GM12878 (cell line): ENCODE results near the gene DIS3L. TPM values are rescaled to one million over a fixed set of nuclear protein-coding genes. Genes with fewer than 3 reads are reported as not detected.

Experiments
- ATAC-seq: fragments of 200-7000 bp; cut with Tn5 transposase; 3 replicates; pipeline ENCODE4 v1.9.1; 2020; ENCODE audit warnings: mild to moderate bottlenecking, moderate library complexity
- BruUV-seq: library from RNA; stranded (reverse); fragments of 400-500 nt; replicated peaks from 2 replicates; lab custom pipeline; 2021; lab: Mats Ljungman, UMichigan
- CTCF ChIA-PET: fragments of 300-600 bp; sonication (Branson Sonifier 250); formaldehyde crosslinking; extraction: SDS; loops from one replicate; lab custom pipeline; 2021; ENCODE audit warnings: inconsistent platforms; lab: Yijun Ruan, JAX
- POLR2A ChIA-PET: fragments of 350-600 bp; formaldehyde crosslinking; extraction: SDS; loops from one replicate; lab custom pipeline; 2021; ENCODE audit warnings: inconsistent platforms; lab: Charles Lee
- RAD21 ChIA-PET: fragments of 300-600 bp; sonication (Branson Sonifier 250); formaldehyde crosslinking; loops from one replicate; lab custom pipeline; 2023; ENCODE audit warnings: antibody characterized with exemption; ENCODE audit not compliant: unreplicated experiment; lab: Charles Lee
- SMC1A ChIA-PET: fragments of 300-600 bp; sonication (Branson Sonifier 250); formaldehyde crosslinking; loops from one replicate; lab custom pipeline; 2023; ENCODE audit not compliant: unreplicated experiment, uncharacterized antibody; lab: Charles Lee
- DNase-seq: peaks from one replicate; pipeline ENCODE4 v3.0.0-alpha.2; 2011; ENCODE audit warnings: low read depth, low spot score
- FAIRE-seq: peaks from 3 replicates; lab custom pipeline; 2011; peaks lifted over from hg19 to GRCh38; lab: Jason Lieb, UNC
- H2AFZ ChIP-seq: 2 replicates; pipeline ENCODE4 v1.6.0; 2011; ENCODE audit warnings: low read depth, low read length, control low read depth; ENCODE audit not compliant: control insufficient read depth
- H3K27ac ChIP-seq: 2 replicates; pipeline ENCODE4 v1.5.1; 2011; ENCODE audit warnings: control low read depth; ENCODE audit not compliant: control insufficient read depth, insufficient read depth
- H3K27me3 ChIP-seq, 2 experiments: replicated peaks in 1 of 2; 2 replicates each; pipeline versions ENCODE4 v1.6.0 to v1.6.1; 2011; ENCODE audit warnings: low read length in 1 of 2; ENCODE audit not compliant: control insufficient read depth in 2 of 2, insufficient read depth in 2 of 2
- H3K36me3 ChIP-seq, 2 experiments: 2 replicates each; pipeline ENCODE4 v1.5.1; 2011; ENCODE audit warnings: low read length in 1 of 2; ENCODE audit not compliant: control insufficient read depth in 2 of 2, insufficient read depth in 2 of 2
- H3K4me1 ChIP-seq: 2 replicates; pipeline ENCODE4 v1.6.1; 2011; ENCODE audit warnings: mild to moderate bottlenecking, low read length, moderate library complexity, mixed read lengths; ENCODE audit not compliant: control insufficient read depth, insufficient read depth
- H3K4me2 ChIP-seq: 2 replicates; pipeline ENCODE4 v1.6.0; 2011; ENCODE audit warnings: control low read depth; ENCODE audit not compliant: control insufficient read depth, insufficient read depth
- H3K4me3 ChIP-seq: fragments of 200-600 bp; sonication (generic); 2 replicates; pipeline ENCODE4 v1.5.1; 2016
- H3K79me2 ChIP-seq: 2 replicates; pipeline ENCODE4 v1.6.0; 2011; ENCODE audit warnings: low read length; ENCODE audit not compliant: control insufficient read depth, insufficient read depth
- H3K9ac ChIP-seq: 2 replicates; pipeline ENCODE4 v1.8.0; 2011; ENCODE audit warnings: low read length, control low read depth, mixed read lengths; ENCODE audit not compliant: control insufficient read depth, insufficient read depth
- H3K9me3 ChIP-seq: replicated peaks from 3 replicates; pipeline ENCODE4 v1.5.1; 2011; ENCODE audit warnings: mild to moderate bottlenecking, low read length; ENCODE audit not compliant: control insufficient read depth, insufficient read depth
- H4K20me1 ChIP-seq: 2 replicates; pipeline ENCODE4 v1.6.0; 2011; ENCODE audit not compliant: control insufficient read depth, insufficient read depth
- CHD1 ChIP-seq: IDR thresholded peaks from 2 replicates; pipeline ENCODE4 v1.6.1; 2012; ENCODE audit warnings: low read depth, low read length, improper control_type of control experiment
- FOXK2 ChIP-seq: fragments of 450-650 bp; IDR thresholded peaks from 2 replicates; pipeline ENCODE4 v1.6.1; 2017; ENCODE audit warnings: mild to moderate bottlenecking, moderate library complexity
- GATAD2B ChIP-seq: fragments of 450-650 bp; conservative IDR thresholded peaks from 2 replicates; pipeline ENCODE4 v1.6.1; 2017; ENCODE audit warnings: low read depth, mild to moderate bottlenecking, moderate library complexity
- IRF4 ChIP-seq: IDR thresholded peaks from 2 replicates; pipeline ENCODE4 v1.6.1; 2011; ENCODE audit warnings: low read depth, low read length
- JUND ChIP-seq: IDR thresholded peaks from 2 replicates; pipeline ENCODE4 v1.6.1; 2012; ENCODE audit warnings: low read depth, mild to moderate bottlenecking, low read length, improper control_type of control experiment, moderate library complexity
- RFX5 ChIP-seq: IDR thresholded peaks from 2 replicates; pipeline ENCODE4 v1.6.1; 2011; ENCODE audit warnings: low read depth, low read length, improper control_type of control experiment
- WGBS: methylation state at CpG from one replicate; pipeline ENCODE4 v1.1.6; 2016; ENCODE audit warnings: low lambda C conversion rate; ENCODE audit not compliant: insufficient replicate concordance, insufficient coverage; ENCODE audit errors: missing lambda C conversion rate; 5-methylcytosine and 5-hydroxymethylcytosine counted together
- in situ Hi-C: fragments of 300-500 bp; cut with MboI; formaldehyde crosslinking; loops from 9 replicates; pipeline ENCODE4 v1.14.3; 2018; ENCODE audit warnings: mixed read lengths
- intact Hi-C: fragments of 100-400 bp; cut with micrococcal nuclease; formaldehyde crosslinking; loops from one replicate; pipeline ENCODE4 v1.14.2; 2022; ENCODE audit not compliant: unreplicated experiment
- polyA plus RNA-seq, 11 experiments: library from polyadenylated mRNA; depleted of rRNA in 4 of 11; unstranded in 6 of 11; stranded (reverse) in 5 of 11; fragments of >200 nt; fragmentation: Nextera tagmentation in 4 of 11; fragmentation: Illumina TruSeq in 1 of 11; extraction: Ambion mirVana in 4 of 11; extraction: Trizol in 1 of 11; gene quantifications; 1 replicate in 1 of 11; 2 replicates in 10 of 11; pipeline versions ENCODE4 v1.2.1 to v1.2.3, GENCODE V29; 2011 to 2016; ENCODE audit warnings: inconsistent platforms in 2 of 11, missing spikeins in 2 of 11, low read depth in 1 of 11
- total RNA-seq, 4 experiments: library from RNA; depleted of rRNA in 3 of 4; stranded (reverse); fragments of >200 nt in 3 of 4; fragmentation: Illumina TruSeq in 1 of 4; extraction: Trizol in 1 of 4; gene quantifications; 2 replicates each; pipeline versions ENCODE4 v1.2.1 to v1.2.3, GENCODE V29; 2013 to 2021
- TF ChIP-seq, protein P1 (sequence below): fragments of 450-650 bp; IDR thresholded peaks from 2 replicates; pipeline ENCODE4 v1.6.1; 2016; ENCODE audit warnings: mild to moderate bottlenecking, moderate library complexity, borderline replicate concordance
- TF ChIP-seq, protein P2 (sequence below): fragments of 450-650 bp; formaldehyde crosslinking; IDR thresholded peaks from 2 replicates; pipeline ENCODE4 v1.4.0; 2020; ENCODE audit warnings: mild to moderate bottlenecking, moderate library complexity
- TF ChIP-seq, protein P3 (sequence below): IDR thresholded peaks from 2 replicates; pipeline ENCODE4 v1.6.1; 2012; ENCODE audit warnings: low read depth, low read length, improper control_type of control experiment

DIS3L gene
- total and polyA plus RNA-seq, 10 of the 15 experiments (the other 5 are each of a cell fraction or from before 2014, with no cell fraction given), result 7.6 to 33.7 (median 25.5) TPM

DNA sequence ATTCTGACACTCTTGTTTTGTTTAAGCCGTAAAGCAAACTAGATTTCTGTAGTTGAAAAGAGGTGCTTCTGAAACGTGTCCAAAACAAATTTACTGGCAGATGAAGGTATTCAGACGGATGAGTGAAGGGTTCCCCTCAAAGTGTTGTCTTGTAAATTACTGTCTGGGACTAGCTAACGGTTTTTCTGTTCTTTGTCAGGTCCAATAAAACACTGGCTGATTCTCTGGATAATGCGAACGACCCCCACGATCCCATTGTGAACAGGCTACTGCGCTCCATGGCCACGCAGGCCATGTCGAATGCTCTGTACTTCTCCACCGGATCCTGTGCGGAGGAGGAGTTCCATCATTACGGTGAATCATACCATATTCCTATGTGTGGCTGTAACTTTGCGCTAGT, 35.4 kb downstream of the DIS3L start:
- peaks cover 5 to 6% of the 10 kb centered on the region in 2 experiments for H3K36me3 ChIP-seq

More for the DNA sequence above, 35.4 kb downstream of the DIS3L start:
- Histone ChIP-seq H3K4me3 (no peak overlapping the region), H3K4me2 (no peak overlapping the region), H3K27me3 (no peaks in the 10 kb centered on the region), H4K20me1 (no peaks in the 10 kb centered on the region), H3K79me2 (no peaks in the 10 kb centered on the region), H2AFZ (no peak overlapping the region), H3K27ac (no peak overlapping the region), H3K9ac (no peak overlapping the region), H3K4me1 (no peaks in the 10 kb centered on the region), H3K9me3 (no peaks in the 10 kb centered on the region)
- no peak for FAIRE-seq
- 93% methylated on average over 14 of the region's 14 CpGs for WGBS
- ChIA-PET POLR2A (no interaction called here), RAD21 (no interaction called here), SMC1A (no interaction called here), CTCF (no interaction called here)
- no TSS peak for BruUV-seq
- no peak for DNase-seq
- ATAC-seq, result no peak
- in situ Hi-C loops (no loop called here), intact Hi-C loops (no loop called here)
- no peak for TF ChIP-seq RFX5
- TF ChIP-seq IRF4, result no peak
- TF ChIP-seq, protein P1, sequence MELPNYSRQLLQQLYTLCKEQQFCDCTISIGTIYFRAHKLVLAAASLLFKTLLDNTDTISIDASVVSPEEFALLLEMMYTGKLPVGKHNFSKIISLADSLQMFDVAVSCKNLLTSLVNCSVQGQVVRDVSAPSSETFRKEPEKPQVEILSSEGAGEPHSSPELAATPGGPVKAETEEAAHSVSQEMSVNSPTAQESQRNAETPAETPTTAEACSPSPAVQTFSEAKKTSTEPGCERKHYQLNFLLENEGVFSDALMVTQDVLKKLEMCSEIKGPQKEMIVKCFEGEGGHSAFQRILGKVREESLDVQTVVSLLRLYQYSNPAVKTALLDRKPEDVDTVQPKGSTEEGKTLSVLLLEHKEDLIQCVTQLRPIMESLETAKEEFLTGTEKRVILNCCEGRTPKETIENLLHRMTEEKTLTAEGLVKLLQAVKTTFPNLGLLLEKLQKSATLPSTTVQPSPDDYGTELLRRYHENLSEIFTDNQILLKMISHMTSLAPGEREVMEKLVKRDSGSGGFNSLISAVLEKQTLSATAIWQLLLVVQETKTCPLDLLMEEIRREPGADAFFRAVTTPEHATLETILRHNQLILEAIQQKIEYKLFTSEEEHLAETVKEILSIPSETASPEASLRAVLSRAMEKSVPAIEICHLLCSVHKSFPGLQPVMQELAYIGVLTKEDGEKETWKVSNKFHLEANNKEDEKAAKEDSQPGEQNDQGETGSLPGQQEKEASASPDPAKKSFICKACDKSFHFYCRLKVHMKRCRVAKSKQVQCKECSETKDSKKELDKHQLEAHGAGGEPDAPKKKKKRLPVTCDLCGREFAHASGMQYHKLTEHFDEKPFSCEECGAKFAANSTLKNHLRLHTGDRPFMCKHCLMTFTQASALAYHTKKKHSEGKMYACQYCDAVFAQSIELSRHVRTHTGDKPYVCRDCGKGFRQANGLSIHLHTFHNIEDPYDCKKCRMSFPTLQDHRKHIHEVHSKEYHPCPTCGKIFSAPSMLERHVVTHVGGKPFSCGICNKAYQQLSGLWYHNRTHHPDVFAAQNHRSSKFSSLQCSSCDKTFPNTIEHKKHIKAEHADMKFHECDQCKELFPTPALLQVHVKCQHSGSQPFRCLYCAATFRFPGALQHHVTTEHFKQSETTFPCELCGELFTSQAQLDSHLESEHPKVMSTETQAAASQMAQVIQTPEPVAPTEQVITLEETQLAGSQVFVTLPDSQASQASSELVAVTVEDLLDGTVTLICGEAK, result no peak
- TF ChIP-seq JUND, result no peak
- TF ChIP-seq, protein P2, sequence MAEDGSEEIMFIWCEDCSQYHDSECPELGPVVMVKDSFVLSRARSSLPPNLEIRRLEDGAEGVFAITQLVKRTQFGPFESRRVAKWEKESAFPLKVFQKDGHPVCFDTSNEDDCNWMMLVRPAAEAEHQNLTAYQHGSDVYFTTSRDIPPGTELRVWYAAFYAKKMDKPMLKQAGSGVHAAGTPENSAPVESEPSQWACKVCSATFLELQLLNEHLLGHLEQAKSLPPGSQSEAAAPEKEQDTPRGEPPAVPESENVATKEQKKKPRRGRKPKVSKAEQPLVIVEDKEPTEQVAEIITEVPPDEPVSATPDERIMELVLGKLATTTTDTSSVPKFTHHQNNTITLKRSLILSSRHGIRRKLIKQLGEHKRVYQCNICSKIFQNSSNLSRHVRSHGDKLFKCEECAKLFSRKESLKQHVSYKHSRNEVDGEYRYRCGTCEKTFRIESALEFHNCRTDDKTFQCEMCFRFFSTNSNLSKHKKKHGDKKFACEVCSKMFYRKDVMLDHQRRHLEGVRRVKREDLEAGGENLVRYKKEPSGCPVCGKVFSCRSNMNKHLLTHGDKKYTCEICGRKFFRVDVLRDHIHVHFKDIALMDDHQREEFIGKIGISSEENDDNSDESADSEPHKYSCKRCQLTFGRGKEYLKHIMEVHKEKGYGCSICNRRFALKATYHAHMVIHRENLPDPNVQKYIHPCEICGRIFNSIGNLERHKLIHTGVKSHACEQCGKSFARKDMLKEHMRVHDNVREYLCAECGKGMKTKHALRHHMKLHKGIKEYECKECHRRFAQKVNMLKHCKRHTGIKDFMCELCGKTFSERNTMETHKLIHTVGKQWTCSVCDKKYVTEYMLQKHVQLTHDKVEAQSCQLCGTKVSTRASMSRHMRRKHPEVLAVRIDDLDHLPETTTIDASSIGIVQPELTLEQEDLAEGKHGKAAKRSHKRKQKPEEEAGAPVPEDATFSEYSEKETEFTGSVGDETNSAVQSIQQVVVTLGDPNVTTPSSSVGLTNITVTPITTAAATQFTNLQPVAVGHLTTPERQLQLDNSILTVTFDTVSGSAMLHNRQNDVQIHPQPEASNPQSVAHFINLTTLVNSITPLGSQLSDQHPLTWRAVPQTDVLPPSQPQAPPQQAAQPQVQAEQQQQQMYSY (CRISPR knock-in tag), result no peak
- no peak for TF ChIP-seq FOXK2
- TF ChIP-seq, protein P3, sequence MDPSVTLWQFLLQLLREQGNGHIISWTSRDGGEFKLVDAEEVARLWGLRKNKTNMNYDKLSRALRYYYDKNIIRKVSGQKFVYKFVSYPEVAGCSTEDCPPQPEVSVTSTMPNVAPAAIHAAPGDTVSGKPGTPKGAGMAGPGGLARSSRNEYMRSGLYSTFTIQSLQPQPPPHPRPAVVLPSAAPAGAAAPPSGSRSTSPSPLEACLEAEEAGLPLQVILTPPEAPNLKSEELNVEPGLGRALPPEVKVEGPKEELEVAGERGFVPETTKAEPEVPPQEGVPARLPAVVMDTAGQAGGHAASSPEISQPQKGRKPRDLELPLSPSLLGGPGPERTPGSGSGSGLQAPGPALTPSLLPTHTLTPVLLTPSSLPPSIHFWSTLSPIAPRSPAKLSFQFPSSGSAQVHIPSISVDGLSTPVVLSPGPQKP, result no peak
- TF ChIP-seq GATAD2B, result no peak
- TF ChIP-seq CHD1, result no peak
